H9 (cell line): ENCODE results near the gene ABCF1. TPM values are rescaled to one million over a fixed set of nuclear protein-coding genes. Genes with fewer than 3 reads are reported as not detected.

ENCODE experiments used
- DNase-seq: peaks from one replicate; pipeline ENCODE4 v3.0.0-alpha.2; 2017
- H2AFZ ChIP-seq: one replicate; pipeline ENCODE4 v1.6.1; 2013; ENCODE audit warnings: mild to moderate bottlenecking, low read length, control low read depth, moderate library complexity
- H2AK5ac ChIP-seq: 2 replicates; pipeline ENCODE4 v1.6.1; 2013; ENCODE audit warnings: low read length, control low read depth, mixed read lengths; ENCODE audit not compliant: insufficient read length
- H2BK120ac ChIP-seq: one replicate; pipeline ENCODE4 v1.6.1; 2013; ENCODE audit warnings: low read depth, mild to moderate bottlenecking, low read length, control low read depth, inconsistent platforms; ENCODE audit not compliant: poor library complexity, severe bottlenecking
- H2BK12ac ChIP-seq: 2 replicates; pipeline ENCODE4 v1.6.1; 2013; ENCODE audit warnings: low read length, control low read depth, mixed read lengths, low read depth; ENCODE audit not compliant: insufficient read length
- H2BK15ac ChIP-seq: 2 replicates; pipeline ENCODE4 v1.6.1; 2013; ENCODE audit warnings: low read depth, low read length, control low read depth
- H2BK20ac ChIP-seq: one replicate; pipeline ENCODE4 v1.6.1; 2013; ENCODE audit warnings: low read depth, mild to moderate bottlenecking, low read length, control low read depth, inconsistent platforms; ENCODE audit not compliant: poor library complexity, severe bottlenecking
- H2BK5ac ChIP-seq: 2 replicates; pipeline ENCODE4 v1.6.1; 2013; ENCODE audit warnings: low read length, control low read depth, mixed read lengths; ENCODE audit not compliant: insufficient read length
- H3K14ac ChIP-seq: 2 replicates; pipeline ENCODE4 v1.6.1; 2013; ENCODE audit warnings: low read length, control low read depth; ENCODE audit not compliant: insufficient read depth
- H3K18ac ChIP-seq: 2 replicates; pipeline ENCODE4 v1.6.1; 2013; ENCODE audit warnings: low read depth, mild to moderate bottlenecking, mixed read lengths, low read length, control low read depth; ENCODE audit not compliant: insufficient read length
- H3K23ac ChIP-seq: 2 replicates; pipeline ENCODE4 v1.6.1; 2013; ENCODE audit warnings: low read length, control low read depth, mixed read lengths, low read depth; ENCODE audit not compliant: insufficient read length
- H3K23me2 ChIP-seq: 2 replicates; pipeline ENCODE4 v1.6.1; 2013; ENCODE audit warnings: low read depth, mild to moderate bottlenecking, mixed read lengths, low read length, control low read depth; ENCODE audit not compliant: insufficient read length, poor library complexity, severe bottlenecking
- H3K27ac ChIP-seq: 2 replicates; pipeline ENCODE4 v1.5.1; 2013; ENCODE audit warnings: low read length, control low read depth, mixed read lengths, low read depth; ENCODE audit not compliant: insufficient read length
- H3K27me3 ChIP-seq: 2 replicates; pipeline ENCODE4 v1.6.1; 2013; ENCODE audit warnings: low read length, control low read depth, inconsistent platforms; ENCODE audit not compliant: insufficient read depth
- H3K4ac ChIP-seq: 2 replicates; pipeline ENCODE4 v1.6.1; 2013; ENCODE audit warnings: low read depth, mild to moderate bottlenecking, control low read depth, inconsistent platforms, low read length, moderate library complexity
- H3K4me1 ChIP-seq: 2 replicates; pipeline ENCODE4 v1.6.1; 2013; ENCODE audit warnings: low read length, control low read depth, inconsistent platforms; ENCODE audit not compliant: insufficient read depth
- H3K4me2 ChIP-seq: 2 replicates; pipeline ENCODE4 v1.6.1; 2013; ENCODE audit warnings: low read length, control low read depth, mixed read lengths; ENCODE audit not compliant: insufficient read length, insufficient read depth
- H3K56ac ChIP-seq: 2 replicates; pipeline ENCODE4 v1.6.1; 2013; ENCODE audit warnings: low read depth, mild to moderate bottlenecking, mixed read lengths, low read length, control low read depth; ENCODE audit not compliant: insufficient read length
- H3K79me1 ChIP-seq: 2 replicates; pipeline ENCODE4 v1.6.1; 2013; ENCODE audit warnings: low read depth, mild to moderate bottlenecking, moderate library complexity, low read length, control low read depth, inconsistent platforms; ENCODE audit not compliant: insufficient read depth, poor library complexity, severe bottlenecking
- H3K79me2 ChIP-seq: 2 replicates; pipeline ENCODE4 v1.6.1; 2013; ENCODE audit warnings: low read length, control low read depth, inconsistent platforms; ENCODE audit not compliant: insufficient read depth
- H3K9ac ChIP-seq: 2 replicates; pipeline ENCODE4 v1.6.1; 2013; ENCODE audit warnings: low read length, control low read depth, mixed read lengths; ENCODE audit not compliant: insufficient read length; ENCODE audit errors: extremely low read depth
- H3K9me3 ChIP-seq: one replicate; pipeline ENCODE4 v1.6.1; 2013; ENCODE audit warnings: low read depth, low read length, inconsistent platforms; ENCODE audit not compliant: control insufficient read depth
- H3T11ph ChIP-seq: one replicate; pipeline ENCODE4 v1.6.1; 2013; ENCODE audit warnings: mild to moderate bottlenecking, low read length, control low read depth, inconsistent platforms
- H4K20me1 ChIP-seq: one replicate; pipeline ENCODE4 v1.6.1; 2013; ENCODE audit not compliant: control insufficient read depth, insufficient read length, insufficient read depth
- H4K5ac ChIP-seq: 2 replicates; pipeline ENCODE4 v1.6.1; 2013; ENCODE audit warnings: low read depth, mild to moderate bottlenecking, mixed read lengths, low read length, control low read depth; ENCODE audit not compliant: insufficient read length
- H4K8ac ChIP-seq: replicated peaks from 2 replicates; pipeline ENCODE4 v1.6.1; 2013; ENCODE audit warnings: low read length, control low read depth, mixed read lengths, low read depth; ENCODE audit not compliant: insufficient read length
- H4K91ac ChIP-seq: 2 replicates; pipeline ENCODE4 v1.6.1; 2013; ENCODE audit warnings: low read depth, mild to moderate bottlenecking, moderate library complexity, mixed read lengths, low read length, control low read depth; ENCODE audit not compliant: insufficient read length
- H3K27ac Mint-ChIP-seq, 3 experiments: 2 replicates in 2 of 3; 3 replicates in 1 of 3; pipeline ENCODE4 v1.8.0; 2020 to 2021; ENCODE audit warnings: mixed read lengths in 3 of 3, mild to moderate bottlenecking in 1 of 3, moderate library complexity in 1 of 3
- H3K27me3 Mint-ChIP-seq: 2 replicates; pipeline ENCODE4 v1.8.0; 2021; ENCODE audit warnings: low read depth, mild to moderate bottlenecking, moderate library complexity, mixed read lengths
- H3K36me3 Mint-ChIP-seq, 3 experiments: 2 replicates in 2 of 3; 3 replicates in 1 of 3; pipeline ENCODE4 v1.8.0; 2020 to 2021; ENCODE audit warnings: low read depth in 3 of 3, mixed read lengths in 3 of 3; ENCODE audit not compliant: insufficient read depth in 1 of 3
- H3K4me1 Mint-ChIP-seq, 2 experiments: 2 replicates each; pipeline ENCODE4 v1.8.0; 2020; ENCODE audit warnings: mixed read lengths in 2 of 2
- H3K4me3 Mint-ChIP-seq, 2 experiments: 2 replicates in 1 of 2; 3 replicates in 1 of 2; pipeline ENCODE4 v1.8.0; 2020 to 2021; ENCODE audit warnings: mild to moderate bottlenecking in 2 of 2, mixed read lengths in 2 of 2, moderate library complexity in 1 of 2
- H3K9me3 Mint-ChIP-seq, 2 experiments: 2 replicates in 1 of 2; 3 replicates in 1 of 2; pipeline ENCODE4 v1.8.0; 2020; ENCODE audit warnings: mild to moderate bottlenecking in 2 of 2, mixed read lengths in 2 of 2, moderate library complexity in 1 of 2
- CTCF ChIP-seq: fragments of 200-600 bp; sonication (generic); conservative IDR thresholded peaks from 3 replicates; pipeline ENCODE4 v1.8.0; 2021; ENCODE audit warnings: antibody characterized with exemption, mild to moderate bottlenecking
- WGBS: extraction: QIAGEN DNeasy Blood & Tissue Kit; methylation state at CpG from one replicate; pipeline ENCODE4 v1.1.7; 2013; ENCODE audit warnings: missing lambda C conversion rate, low lambda C conversion rate, mixed read lengths; ENCODE audit not compliant: insufficient read length; ENCODE audit errors: extremely low coverage; 5-methylcytosine and 5-hydroxymethylcytosine counted together
- total RNA-seq: library from RNA; stranded (reverse); gene quantifications from 2 replicates; pipeline ENCODE4 v1.2.1, GENCODE V29; 2021

ABCF1 gene
- total RNA-seq, 1 experiment from 2014 or later, result 118 TPM

GRCh38 chr6:30589754-30590358, 18.6 kb downstream of the ABCF1 start:
- peaks cover 5% of the 10 kb centered on the region for H3K79me1 ChIP-seq
- H4K5ac ChIP-seq, result no peak overlapping the region
- no peak overlapping the region for H2BK12ac ChIP-seq
- H3K4me1 ChIP-seq, result no peaks in the 10 kb centered on the region
- no peak overlapping the region for H4K91ac ChIP-seq
- Mint-ChIP-seq H3K4me3 (no peak overlapping the region), H3K4me1 (no peaks in the 10 kb centered on the region), H3K27me3 (no peaks in the 10 kb centered on the region), H3K36me3 (peaks cover 60 to 94% (median 82%) of the 10 kb centered on the region in 3 experiments; a peak in 6 of 7 replicates), H3K27ac (no peak overlapping the region), H3K9me3 (no peaks in the 10 kb centered on the region)
- no peak overlapping the region for H2BK20ac ChIP-seq
- no peaks in the 10 kb centered on the region for H3K23me2 ChIP-seq
- H3K18ac ChIP-seq, result no peak overlapping the region
- no peak overlapping the region for H2BK120ac ChIP-seq
- no peak overlapping the region for H2BK5ac ChIP-seq
- no peak overlapping the region for H3K23ac ChIP-seq
- H3K9ac ChIP-seq, result no peak overlapping the region
- no peaks in the 10 kb centered on the region for H3K27me3 ChIP-seq
- WGBS, result no CpG with 5 or more reads among the region's 15 CpGs
- DNase-seq, result no peak
- H3K4ac ChIP-seq, result no peak overlapping the region
- H3K14ac ChIP-seq, result no peak overlapping the region; the same call in 1 of the 2 replicates
- H3K9me3 ChIP-seq, result no peaks in the 10 kb centered on the region
- no peak overlapping the region for H3K27ac ChIP-seq
- no peak overlapping the region for H4K8ac ChIP-seq
- no peaks in the 10 kb centered on the region for H4K20me1 ChIP-seq
- H3K4me2 ChIP-seq, result no peak overlapping the region
- H2AK5ac ChIP-seq, result no peak overlapping the region
- H2BK15ac ChIP-seq, result no peak overlapping the region
- H2AFZ ChIP-seq, result no peak overlapping the region
- no peaks in the 10 kb centered on the region; the same call in 1 of the 2 replicates for H3K79me2 ChIP-seq
- peak overlapping the region; percentile 92 for H3K56ac ChIP-seq
- TF ChIP-seq CTCF, result no peak
- no peak overlapping the region for H3T11ph ChIP-seq
